Occipital lobe (tissue), 2 donors: Measurements from ENCODE around the gene PMS1. TPM values are rescaled to one million over a fixed set of nuclear protein-coding genes. Genes with fewer than 3 reads are reported as not detected.
"Not testable (repeated sequence)": the region's sequence is repeated elsewhere in the genome, so short reads cannot be mapped to it uniquely, and the experiment has no call there.

ENCODE experiments used
- DNase-seq: peaks from one replicate; lab custom pipeline; 2025; lab: John Stamatoyannopoulos, UW
- total RNA-seq: library from RNA; depleted of rRNA; stranded (reverse); fragments of >200 nt; gene quantifications from one replicate; pipeline ENCODE4 v1.2.3, GENCODE V29; 2014

Gene PMS1
- total RNA-seq, 1 donor from 2014 or later, result 73.8 TPM

DNA sequence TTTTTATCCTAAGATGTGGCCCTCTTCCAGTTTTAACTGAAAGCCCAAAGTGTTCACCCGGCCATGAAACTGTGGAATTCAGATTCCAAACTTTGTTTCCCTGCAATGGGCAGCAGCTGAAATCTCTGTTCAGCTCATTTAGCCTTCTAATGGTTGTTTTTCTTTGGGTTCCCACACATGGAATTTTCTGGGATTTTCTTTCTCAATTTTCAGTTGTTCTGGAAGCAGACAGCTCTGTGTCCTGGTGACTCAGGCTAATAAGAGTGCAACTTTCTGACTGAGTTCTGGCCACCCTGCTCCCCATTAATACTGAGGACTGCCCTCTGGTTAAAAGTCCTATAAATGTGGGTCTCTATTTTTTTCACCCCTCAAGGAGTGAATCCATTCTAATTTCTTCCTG lies 78.5 kb downstream of the PMS1 start:
- no peak for DNase-seq

DNA sequence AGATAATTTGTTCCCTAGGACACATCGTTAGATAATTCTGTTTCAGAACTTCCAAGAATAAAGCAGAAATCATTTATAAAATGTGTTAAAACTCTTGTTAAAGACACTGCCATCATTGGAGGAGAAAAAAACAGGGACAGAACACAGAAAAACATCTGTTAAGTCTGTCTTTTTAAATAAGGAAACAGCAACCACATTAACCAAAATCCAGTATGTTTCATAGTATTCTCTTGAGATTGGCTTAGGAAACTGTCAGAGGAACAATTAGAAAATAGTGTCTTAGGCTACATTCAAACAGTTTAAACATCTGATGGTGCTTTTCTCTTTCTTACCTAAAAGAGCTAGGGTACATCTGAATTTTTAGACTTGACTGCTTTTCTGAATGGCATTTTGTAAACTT lies 81.6 kb downstream of the PMS1 start:
- no peak for DNase-seq

- DNase-seq, result no peak
Measured at GRCh38 chr2:189866296-189866695, 82.0 kb downstream of the PMS1 start.

DNA sequence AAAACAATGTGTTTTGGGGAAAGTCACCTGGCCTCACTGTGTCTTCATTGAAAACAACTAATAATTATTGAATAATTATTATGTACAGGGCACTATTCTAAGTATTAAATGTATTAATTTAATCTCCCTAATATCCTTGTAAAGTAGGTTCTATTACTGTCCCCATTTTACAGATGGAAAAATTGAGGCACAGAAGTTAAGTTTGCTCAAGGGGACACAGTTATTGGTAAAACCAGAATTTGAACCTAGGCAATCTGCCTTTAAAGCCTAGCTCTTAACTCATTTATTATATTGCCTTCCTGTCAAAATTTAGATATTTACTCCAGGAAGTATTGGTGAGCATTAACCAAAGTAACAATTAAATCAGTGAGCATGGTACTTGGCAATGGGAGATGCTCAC lies 84.6 kb downstream of the PMS1 start:
- DNase-seq, result no peak

GRCh38 chr2:189870381-189871085 lies 86.3 kb downstream of the PMS1 start:
- no peak for DNase-seq

GRCh38 chr2:189873696-189874095 lies 89.4 kb downstream of the PMS1 start:
- no peak for DNase-seq

- no peak for DNase-seq
Measured at GRCh38 chr2:189874586-189875320, 90.5 kb downstream of the PMS1 start.

DNA sequence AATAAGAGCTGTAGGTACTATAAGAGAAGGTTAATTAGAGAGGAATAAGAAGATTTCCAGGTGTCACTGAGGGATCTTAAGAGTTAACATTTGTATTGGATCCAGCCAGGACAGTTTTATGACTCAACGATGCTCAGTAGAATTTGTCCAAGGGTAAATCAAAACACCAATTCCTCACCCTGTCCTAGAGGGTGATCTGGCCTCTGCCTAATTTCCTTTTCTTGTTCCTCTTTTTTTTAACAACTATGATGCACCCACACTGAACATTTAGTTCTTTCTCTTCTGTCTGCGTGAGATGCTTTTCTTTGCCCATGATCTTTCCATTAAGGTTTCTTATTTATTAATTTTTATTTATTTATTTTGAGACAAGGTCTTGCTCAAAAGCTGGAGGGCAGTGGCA lies 92.0 kb downstream of the PMS1 start:
- no peak for DNase-seq

GRCh38 chr2:189879716-189880081 lies 95.4 kb downstream of the PMS1 start:
- no peak for DNase-seq

DNA sequence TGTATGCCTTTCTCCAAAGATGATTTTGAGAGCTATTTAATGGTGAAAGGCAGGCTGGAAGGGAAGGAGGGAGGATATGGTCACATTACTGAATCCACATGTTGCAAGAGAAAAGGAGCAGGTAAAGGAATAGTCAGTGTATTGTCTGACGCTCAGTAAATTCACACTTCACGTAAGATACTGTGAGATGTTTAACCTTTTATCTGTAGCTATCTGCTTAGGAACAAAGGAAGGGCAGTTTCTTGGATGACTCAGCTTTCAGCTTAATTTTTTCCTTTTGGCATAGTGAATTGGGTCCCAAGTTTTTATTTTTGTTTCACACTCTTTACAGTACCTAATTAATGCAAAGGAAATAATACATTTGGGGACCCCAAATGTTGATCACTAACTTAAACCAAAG lies 96.2 kb downstream of the PMS1 start:
- DNase-seq, result no peak

- no peak for DNase-seq
Measured at GRCh38 chr2:189880832-189881492, 96.7 kb downstream of the PMS1 start.

GRCh38 chr2:189885368-189885767 lies 101.1 kb downstream of the PMS1 start:
- no peak for DNase-seq

DNA sequence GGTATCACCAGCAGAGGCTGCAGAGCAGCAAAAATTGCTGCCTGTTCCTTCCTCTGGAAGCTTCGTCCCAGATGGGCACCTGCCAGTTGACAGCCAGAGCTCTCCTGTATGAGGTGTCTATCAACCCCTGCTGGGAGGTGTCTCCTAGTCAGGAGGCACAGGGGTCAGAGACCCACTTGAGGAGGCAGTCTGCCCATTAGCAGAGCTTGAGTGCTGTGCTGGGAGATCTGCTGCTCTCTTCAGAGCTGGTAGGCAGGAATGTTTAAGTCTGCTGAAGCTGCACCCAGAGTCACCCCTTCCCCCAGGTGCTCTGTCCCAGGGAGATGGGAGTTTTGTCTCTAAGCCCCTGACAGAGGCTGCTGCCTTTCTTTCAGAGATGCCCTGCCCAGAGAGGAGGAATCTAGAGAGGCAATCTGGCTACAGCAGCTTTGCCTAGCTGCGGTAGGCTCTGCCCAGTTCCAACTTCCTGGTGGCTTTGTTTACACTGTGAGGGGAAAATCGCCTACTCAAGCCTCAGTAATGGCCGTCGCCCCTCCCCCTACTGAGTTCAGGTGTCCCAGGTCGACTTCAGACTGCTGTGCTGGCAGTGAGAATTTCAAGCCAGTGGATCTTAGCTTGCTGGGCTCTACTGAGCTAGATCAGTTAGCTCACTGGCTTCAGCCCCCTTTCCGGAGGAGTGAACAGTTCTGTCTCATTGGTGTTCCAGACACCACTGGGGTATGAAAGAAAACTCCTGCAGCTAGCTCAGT lies 108.5 kb downstream of the PMS1 start:
- DNase-seq, result not testable (repeated sequence)

GRCh38 chr2:189896809-189897208 lies 112.6 kb downstream of the PMS1 start:
- DNase-seq, result no peak

- DNase-seq, result no peak
Measured at GRCh38 chr2:189899101-189899500, 114.9 kb downstream of the PMS1 start.

DNA sequence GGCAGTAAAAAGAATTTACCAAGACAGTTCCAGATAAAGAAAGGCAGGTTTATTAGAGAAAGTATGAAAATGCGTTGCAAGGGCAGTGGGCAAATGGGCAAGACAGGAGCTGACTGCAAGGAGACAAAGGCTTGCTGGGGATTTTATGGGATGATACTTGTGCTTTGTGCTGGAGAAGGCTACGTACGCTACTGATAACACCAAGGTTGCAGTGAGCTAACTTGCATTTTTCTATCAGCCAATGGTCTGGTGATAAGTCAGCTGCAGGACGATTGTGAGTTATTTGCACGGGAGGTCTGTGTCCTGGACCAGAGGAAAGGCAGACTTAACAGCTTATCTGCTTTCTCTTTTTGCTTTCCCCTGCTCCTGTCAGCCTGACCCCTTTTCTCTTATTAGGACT lies 116.5 kb downstream of the PMS1 start:
- DNase-seq, result no peak

GRCh38 chr2:189901664-189902063 lies 117.4 kb downstream of the PMS1 start:
- no peak for DNase-seq

GRCh38 chr2:189913821-189914220 lies 129.6 kb downstream of the PMS1 start:
- no peak for DNase-seq

- no peak for DNase-seq
Measured at GRCh38 chr2:189916651-189917050, 132.4 kb downstream of the PMS1 start.
